ENCODE data around the gene CCDC57. TPM values are rescaled to one million over a fixed set of nuclear protein-coding genes. Genes with fewer than 3 reads are reported as not detected.

Gene CCDC57
- total RNA-seq, 1 experiment from 2014 or later, result 69.9 TPM

- no peak for DNase-seq
- CTCF ChIA-PET, result no interaction called here
- Mint-ChIP-seq H3K4me3 (ENCODE audit: low read depth, unreplicated experiment) (no peak overlapping the region), H3K9me3 (ENCODE audit: low read depth, unreplicated experiment) (no peaks in the 10 kb centered on the region), H3K27me3 (ENCODE audit: unreplicated experiment) (no peaks in the 10 kb centered on the region), H3K27ac (ENCODE audit: unreplicated experiment) (no peak overlapping the region), H3K4me1 (ENCODE audit: low read depth, unreplicated experiment) (peaks cover 8% of the 10 kb centered on the region), H3K36me3 (ENCODE audit: insufficient read depth, unreplicated experiment) (peaks cover 25% of the 10 kb centered on the region)
- TF ChIP-seq, protein P1, sequence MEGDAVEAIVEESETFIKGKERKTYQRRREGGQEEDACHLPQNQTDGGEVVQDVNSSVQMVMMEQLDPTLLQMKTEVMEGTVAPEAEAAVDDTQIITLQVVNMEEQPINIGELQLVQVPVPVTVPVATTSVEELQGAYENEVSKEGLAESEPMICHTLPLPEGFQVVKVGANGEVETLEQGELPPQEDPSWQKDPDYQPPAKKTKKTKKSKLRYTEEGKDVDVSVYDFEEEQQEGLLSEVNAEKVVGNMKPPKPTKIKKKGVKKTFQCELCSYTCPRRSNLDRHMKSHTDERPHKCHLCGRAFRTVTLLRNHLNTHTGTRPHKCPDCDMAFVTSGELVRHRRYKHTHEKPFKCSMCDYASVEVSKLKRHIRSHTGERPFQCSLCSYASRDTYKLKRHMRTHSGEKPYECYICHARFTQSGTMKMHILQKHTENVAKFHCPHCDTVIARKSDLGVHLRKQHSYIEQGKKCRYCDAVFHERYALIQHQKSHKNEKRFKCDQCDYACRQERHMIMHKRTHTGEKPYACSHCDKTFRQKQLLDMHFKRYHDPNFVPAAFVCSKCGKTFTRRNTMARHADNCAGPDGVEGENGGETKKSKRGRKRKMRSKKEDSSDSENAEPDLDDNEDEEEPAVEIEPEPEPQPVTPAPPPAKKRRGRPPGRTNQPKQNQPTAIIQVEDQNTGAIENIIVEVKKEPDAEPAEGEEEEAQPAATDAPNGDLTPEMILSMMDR (IDR thresholded peaks at IDR 0.05; ENCODE audit: unreplicated experiment), result no peak
- no TSS peak for BruUV-seq (replicated peaks)
- intact Hi-C loops (cut with micrococcal nuclease; ENCODE audit: unreplicated experiment), result no loop called here
Observed at GRCh38 chr17:82224666-82225065, 12.0 kb upstream of the CCDC57 start.

DNA sequence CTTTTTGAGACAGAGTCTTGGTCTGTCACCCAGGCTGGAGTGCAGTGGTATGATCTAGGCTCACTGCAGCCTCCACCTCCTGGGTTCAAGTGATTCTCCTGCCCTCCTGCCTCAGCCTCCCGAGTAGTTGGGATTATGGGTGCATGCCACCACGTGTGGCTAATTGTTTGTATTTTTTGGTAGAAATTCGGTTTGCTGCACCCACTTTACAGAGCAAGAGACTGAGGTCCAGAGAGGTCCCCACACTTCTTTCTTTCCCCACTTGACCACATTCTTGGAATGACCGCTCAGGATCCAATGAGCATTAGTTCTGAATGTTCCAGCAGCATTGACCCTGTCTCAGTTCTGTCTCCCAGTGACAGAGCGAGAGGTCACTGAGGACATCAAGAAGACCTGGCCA, 10.9 kb upstream of the CCDC57 start:
- Mint-ChIP-seq H3K4me3 (ENCODE audit: low read depth, unreplicated experiment) (no peak overlapping the region), H3K27me3 (ENCODE audit: unreplicated experiment) (no peaks in the 10 kb centered on the region), H3K4me1 (ENCODE audit: low read depth, unreplicated experiment) (peaks cover 10% of the 10 kb centered on the region), H3K9me3 (ENCODE audit: low read depth, unreplicated experiment) (no peaks in the 10 kb centered on the region), H3K27ac (ENCODE audit: unreplicated experiment) (no peak overlapping the region), H3K36me3 (ENCODE audit: insufficient read depth, unreplicated experiment) (peaks cover 24% of the 10 kb centered on the region)
- DNase-seq, result no peak
- TF ChIP-seq, protein P1 (IDR thresholded peaks at IDR 0.05; ENCODE audit: unreplicated experiment), result no peak
- BruUV-seq (replicated peaks), result no TSS peak
- CTCF ChIA-PET, result no interaction called here
- intact Hi-C loops (cut with micrococcal nuclease; ENCODE audit: unreplicated experiment), result no loop called here

GRCh38 chr17:82222816-82223215, 10.2 kb upstream of the CCDC57 start:
- H3K27me3 Mint-ChIP-seq (ENCODE audit: unreplicated experiment), result no peaks in the 10 kb centered on the region
- DNase-seq, result no peak
- H3K9me3 Mint-ChIP-seq (ENCODE audit: low read depth, unreplicated experiment), result no peaks in the 10 kb centered on the region
- H3K4me3 Mint-ChIP-seq (ENCODE audit: low read depth, unreplicated experiment), result no peak overlapping the region
- CTCF ChIA-PET, result interaction anchor here (0.6 kb wide), 1 partner anchor 51 kb away, joined by 3 read pairs; no protein-coding TSS in a partner anchor
- H3K27ac Mint-ChIP-seq (ENCODE audit: unreplicated experiment), result no peak overlapping the region
- peaks cover 19% of the 10 kb centered on the region for H3K36me3 Mint-ChIP-seq (ENCODE audit: insufficient read depth, unreplicated experiment)
- H3K4me1 Mint-ChIP-seq (ENCODE audit: low read depth, unreplicated experiment), result peaks cover 13% of the 10 kb centered on the region
- intact Hi-C loops (cut with micrococcal nuclease; ENCODE audit: unreplicated experiment), result no loop called here
- TF ChIP-seq, protein P1 (IDR thresholded peaks at IDR 0.05; ENCODE audit: unreplicated experiment), result no peak
- no TSS peak for BruUV-seq (replicated peaks)

DNA sequence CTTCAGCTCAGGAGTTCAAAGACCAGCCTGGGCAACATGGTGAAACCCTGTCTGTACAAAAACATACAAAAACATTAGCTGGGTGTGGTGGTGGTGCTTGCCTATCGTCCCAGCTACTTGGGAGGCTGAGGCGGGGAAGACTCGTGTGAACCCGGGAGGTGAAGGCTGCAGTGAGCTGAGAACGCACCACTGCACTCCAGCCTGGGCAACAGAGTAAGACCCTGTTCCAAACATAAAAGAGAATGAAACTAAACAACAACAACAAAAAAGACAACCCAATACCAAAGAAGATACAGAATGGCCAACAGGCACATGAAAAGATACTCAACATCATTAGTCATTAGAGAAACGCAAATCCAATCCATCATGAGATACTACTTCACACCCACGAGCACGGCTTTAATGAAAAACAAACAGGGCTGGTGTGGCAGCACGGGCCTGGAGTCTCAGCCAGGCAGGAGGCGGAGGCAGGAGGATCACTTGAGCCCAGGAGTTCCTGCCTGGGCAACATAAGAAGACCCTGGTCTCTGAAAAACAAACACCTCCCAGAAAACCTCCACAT, 8.8 kb upstream of the CCDC57 start:
- no peak for DNase-seq
- CTCF ChIA-PET, result interaction anchor here (1.1 kb wide), 1 partner anchor 16 kb away, joined by 3 read pairs; no protein-coding TSS in a partner anchor
- Mint-ChIP-seq H3K4me1 (ENCODE audit: low read depth, unreplicated experiment) (peaks cover 24% of the 10 kb centered on the region), H3K4me3 (ENCODE audit: low read depth, unreplicated experiment) (no peak overlapping the region), H3K27ac (ENCODE audit: unreplicated experiment) (no peak overlapping the region), H3K9me3 (ENCODE audit: low read depth, unreplicated experiment) (no peaks in the 10 kb centered on the region), H3K36me3 (ENCODE audit: insufficient read depth, unreplicated experiment) (peaks cover 20% of the 10 kb centered on the region), H3K27me3 (ENCODE audit: unreplicated experiment) (no peaks in the 10 kb centered on the region)
- BruUV-seq (replicated peaks), result no TSS peak
- intact Hi-C loops (cut with micrococcal nuclease; ENCODE audit: unreplicated experiment), result no loop called here
- TF ChIP-seq, protein P1 (IDR thresholded peaks at IDR 0.05; ENCODE audit: unreplicated experiment), result no peak

Data from Calu3 (cell line).